Right lobe of liver (tissue), 6 donors: Measurements from ENCODE around the gene ARMC12. TPM values are rescaled to one million over a fixed set of nuclear protein-coding genes. Genes with fewer than 3 reads are reported as not detected.

ENCODE experiments used
- ATAC-seq, 4 donors: fragments of 200-7000 bp; cut with Tn5 transposase; one replicate each; pipeline ENCODE4 v1.9.1; 2020; ENCODE audit warnings: mild to moderate bottlenecking in 4 of 4, moderate library complexity in 4 of 4
- DNase-seq, 3 donors: peaks; one replicate each; pipeline ENCODE4 v3.0.0-alpha.2; 2020
- H3K27ac ChIP-seq, 3 donors: fragments of 200-600 bp; one replicate each; pipeline ENCODE4 v1.8.0; 2022
- H3K27me3 ChIP-seq, 2 donors: fragments of 200-600 bp; one replicate each; pipeline ENCODE4 v1.8.0; 2022
- H3K36me3 ChIP-seq, 4 donors: fragments of 200-600 bp; sonication (generic) in 1 of 4; one replicate each; pipeline versions ENCODE4 v1.5.1 to v1.8.0; 2017 to 2022; ENCODE audit warnings: control low read depth in 1 of 4
- H3K4me1 ChIP-seq, 4 donors: fragments of 200-600 bp; sonication (generic) in 1 of 4; one replicate each; pipeline versions ENCODE4 v1.5.1 to v1.8.0; 2017 to 2022; ENCODE audit warnings: control low read depth in 1 of 4
- H3K4me3 ChIP-seq, 3 donors: fragments of 200-600 bp; one replicate each; pipeline ENCODE4 v1.8.0; 2022
- H3K9me3 ChIP-seq, 4 donors: fragments of 200-600 bp; sonication (generic) in 1 of 4; one replicate each; pipeline versions ENCODE4 v1.5.1 to v1.8.0; 2017 to 2022; ENCODE audit warnings: control low read depth in 1 of 4
- POLR2A ChIP-seq: fragments of 450-650 bp; IDR thresholded peaks from one replicate; pipeline ENCODE4 v1.6.1; 2017; ENCODE audit warnings: antibody characterized with exemption, mild to moderate bottlenecking
- WGBS: methylation state at CpG from one replicate; pipeline ENCODE4 v1.1.6; 2018; ENCODE audit warnings: low coverage, low lambda C conversion rate; ENCODE audit not compliant: insufficient coverage; ENCODE audit errors: missing lambda C conversion rate; 5-methylcytosine and 5-hydroxymethylcytosine counted together
- intact Hi-C, 2 donors: fragments of 100-400 bp; cut with DNase I; formaldehyde crosslinking; loops; one replicate each; pipeline versions ENCODE4 v1.11.2 to v1.14.1; 2022
- total RNA-seq, 6 experiments: library from RNA; depleted of rRNA in 2 of 6; stranded (reverse); fragments of >200 nt in 2 of 6; fragmentation: NEBNext Ultra II Directional in 3 of 6; extraction: Animal tissue kit (Norgen Biotek cat#: 25700) in 3 of 6; gene quantifications; one replicate each; pipeline versions ENCODE4 v1.1.0 to v1.2.4, GENCODE V29; 2016 to 2023
- TF ChIP-seq, protein P1 (sequence below), 4 donors: fragments of 200-600 bp in 3 of 4; fragments of 450-650 bp in 1 of 4; IDR thresholded peaks; one replicate each; pipeline versions ENCODE4 v1.5.1 to v1.8.0; 2016 to 2022; ENCODE audit warnings: antibody characterized with exemption in 4 of 4, mild to moderate bottlenecking in 2 of 4
- donor health status: DM: no; HTN: yes; CAD: no.
- donor health status: DM: no; HTN: no; CAD: no.
- donor health status: DM: no; HTN: no; CAD: no.
- donor health status: DM: no; HTN: yes; CAD: no.
- donor health status: DM: no; HTN: yes; CAD: no.

Gene ARMC12
- total RNA-seq, 6 experiments from 2014 or later = 0.22 to 4.4 (median 0.92) TPM

DNA sequence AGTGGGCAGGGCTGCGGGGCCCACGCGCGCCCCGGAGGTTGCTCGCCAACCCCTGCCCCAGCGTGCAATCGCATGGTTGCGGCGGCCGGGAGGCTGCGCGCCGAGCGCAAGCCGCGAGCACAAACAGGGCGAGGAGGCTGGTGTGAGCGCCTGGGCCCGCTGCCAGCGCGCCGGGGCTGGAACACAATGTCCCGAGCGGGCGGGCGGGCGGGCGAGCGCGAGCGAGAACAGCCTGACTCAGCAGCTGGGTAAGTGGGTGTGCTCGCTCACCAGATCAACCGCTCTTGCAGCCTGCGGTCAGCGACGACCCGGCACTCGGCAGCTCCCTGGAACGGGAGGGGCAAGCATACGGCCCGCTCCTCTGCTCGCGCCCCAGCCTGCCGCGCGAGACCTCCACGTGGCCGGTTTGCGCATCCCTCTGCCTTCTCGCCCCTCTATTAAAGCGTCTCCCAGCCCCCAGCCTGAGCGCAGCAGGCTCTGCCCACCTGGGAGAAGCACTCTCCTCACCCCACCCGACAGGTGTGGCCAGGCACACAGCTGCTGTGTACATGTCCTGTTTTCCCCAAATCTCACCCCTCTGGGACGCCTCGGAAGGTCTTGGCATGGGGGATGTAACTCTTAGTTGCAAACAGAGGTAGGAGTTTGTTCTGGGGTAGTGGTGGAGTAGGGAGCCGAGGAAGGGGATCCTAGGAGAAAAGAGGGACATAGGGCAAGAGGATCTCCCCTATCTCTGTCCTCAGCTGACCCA is 8.7 kb upstream of the ARMC12 start:
- ATAC-seq = peak; percentile 39 to 57 (median 54)
- WGBS = 3% methylated on average over 12 of the region's 57 CpGs
- intact Hi-C loops = no loop called here

DNA sequence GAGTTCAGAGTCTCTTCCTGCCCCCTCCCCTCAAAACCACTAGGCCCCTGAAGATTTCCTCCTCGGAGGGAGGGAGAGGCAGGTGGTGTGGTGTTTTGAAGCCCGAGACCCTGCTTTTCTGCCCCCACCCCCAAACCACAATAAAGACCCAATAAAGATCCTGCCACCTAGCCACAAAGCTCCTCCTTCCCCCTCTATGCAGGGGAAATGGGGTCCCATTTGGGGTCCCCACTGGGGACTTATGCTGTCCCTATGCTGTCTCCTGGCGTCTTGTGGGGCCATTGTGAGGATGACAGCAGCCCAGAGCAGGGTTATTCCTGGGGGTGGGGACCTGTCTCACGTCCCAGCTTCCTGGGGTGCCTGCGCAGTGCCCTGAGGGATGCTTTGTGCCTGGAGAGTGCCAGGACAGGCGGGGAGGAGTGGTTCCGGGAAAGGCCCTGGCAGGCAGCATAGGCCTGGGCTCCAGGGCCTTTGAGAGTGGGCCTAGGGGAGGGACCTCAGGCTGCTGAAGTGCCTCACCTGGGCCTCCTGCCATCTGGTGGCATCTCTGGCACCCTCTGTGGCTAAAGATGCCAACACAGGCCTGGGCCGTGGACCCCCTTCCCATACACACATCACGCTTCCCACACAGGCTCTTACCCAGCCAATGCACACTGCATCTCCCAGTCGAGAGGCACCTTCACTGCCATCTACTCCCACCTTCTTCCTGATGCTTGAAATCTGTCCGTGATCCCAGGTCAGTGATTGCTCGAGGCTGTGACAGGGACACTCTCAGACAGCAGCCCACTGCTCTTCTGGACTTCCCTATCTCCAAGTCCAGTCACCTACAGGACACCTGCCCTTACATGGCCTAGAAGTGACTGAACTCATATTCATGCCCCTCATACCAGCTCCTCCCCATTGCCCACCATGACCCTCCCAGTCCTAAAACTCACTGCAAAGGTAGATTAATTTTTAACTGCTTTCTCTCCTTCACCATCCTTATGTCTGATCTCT is 7.9 kb upstream of the ARMC12 start:
- intact Hi-C loops = no loop called here
- DNase-seq = peak; percentile 81 to 94 (median 88)
- TF ChIP-seq, protein P1, sequence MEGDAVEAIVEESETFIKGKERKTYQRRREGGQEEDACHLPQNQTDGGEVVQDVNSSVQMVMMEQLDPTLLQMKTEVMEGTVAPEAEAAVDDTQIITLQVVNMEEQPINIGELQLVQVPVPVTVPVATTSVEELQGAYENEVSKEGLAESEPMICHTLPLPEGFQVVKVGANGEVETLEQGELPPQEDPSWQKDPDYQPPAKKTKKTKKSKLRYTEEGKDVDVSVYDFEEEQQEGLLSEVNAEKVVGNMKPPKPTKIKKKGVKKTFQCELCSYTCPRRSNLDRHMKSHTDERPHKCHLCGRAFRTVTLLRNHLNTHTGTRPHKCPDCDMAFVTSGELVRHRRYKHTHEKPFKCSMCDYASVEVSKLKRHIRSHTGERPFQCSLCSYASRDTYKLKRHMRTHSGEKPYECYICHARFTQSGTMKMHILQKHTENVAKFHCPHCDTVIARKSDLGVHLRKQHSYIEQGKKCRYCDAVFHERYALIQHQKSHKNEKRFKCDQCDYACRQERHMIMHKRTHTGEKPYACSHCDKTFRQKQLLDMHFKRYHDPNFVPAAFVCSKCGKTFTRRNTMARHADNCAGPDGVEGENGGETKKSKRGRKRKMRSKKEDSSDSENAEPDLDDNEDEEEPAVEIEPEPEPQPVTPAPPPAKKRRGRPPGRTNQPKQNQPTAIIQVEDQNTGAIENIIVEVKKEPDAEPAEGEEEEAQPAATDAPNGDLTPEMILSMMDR (IDR thresholded peaks at IDR 0.05) = peak; percentile 8 to 24 (median 16)
- peak; percentile 78 for TF ChIP-seq POLR2A
- H3K27ac ChIP-seq = peak overlapping the region; percentile 88 to 99 (median 98)
- H3K36me3 ChIP-seq = no peaks in the 10 kb centered on the region
- H3K4me3 ChIP-seq = peak overlapping the region in 2 of 3 donors; percentile 58 to 64
- WGBS = 23% methylated on average over 4 of the region's 12 CpGs
- H3K9me3 ChIP-seq = no peaks in the 10 kb centered on the region
- ATAC-seq = peak; percentile 22 to 47 (median 36)
- no peaks in the 10 kb centered on the region for H3K27me3 ChIP-seq
- peaks cover 11 to 90% (median 47%) of the 10 kb centered on the region in 4 donors for H3K4me1 ChIP-seq

More for the DNA sequence above, 8.7 kb upstream of the ARMC12 start:
- Histone ChIP-seq H3K4me1 (peaks cover 10 to 90% (median 46%) of the 10 kb centered on the region in 4 donors), H3K36me3 (no peaks in the 10 kb centered on the region), H3K27me3 (no peaks in the 10 kb centered on the region), H3K27ac (peak overlapping the region; percentile 88 to 99 (median 98)), H3K4me3 (peak overlapping the region; percentile 44 to 64 (median 58)), H3K9me3 (no peaks in the 10 kb centered on the region)
- TF ChIP-seq POLR2A = peak; percentile 88
- TF ChIP-seq, protein P1 (IDR thresholded peaks at IDR 0.05) = peak in 1 of 4 donors; percentile 6
- DNase-seq = peak; percentile 93 to 96 (median 96)

DNA sequence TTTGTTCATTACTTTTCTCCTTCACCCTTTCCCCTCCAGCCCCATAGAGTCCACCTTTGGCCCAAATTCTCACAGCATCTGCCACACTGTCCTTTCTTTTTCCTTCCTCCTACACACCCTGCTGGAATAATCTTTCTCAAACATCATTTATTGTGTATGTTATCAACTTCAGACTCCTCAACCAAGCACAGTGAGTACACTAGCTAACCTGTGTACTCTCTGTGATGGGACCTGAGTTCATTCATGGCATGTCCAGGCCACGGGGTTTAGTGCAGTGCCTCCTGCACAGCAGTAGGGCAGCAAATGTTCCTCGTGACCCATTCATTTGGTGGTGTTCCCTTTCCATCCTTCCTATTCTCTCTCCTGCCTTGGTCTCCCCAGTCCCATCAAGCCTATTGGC is 7.1 kb upstream of the ARMC12 start:
- H3K4me1 ChIP-seq = peaks cover 11 to 86% (median 43%) of the 10 kb centered on the region in 4 donors
- H3K27me3 ChIP-seq = no peaks in the 10 kb centered on the region
- no peaks in the 10 kb centered on the region for H3K36me3 ChIP-seq
- ATAC-seq (no peak), DNase-seq (peak in 2 of 3 donors; percentile 29 to 57)
- H3K9me3 ChIP-seq = no peaks in the 10 kb centered on the region
- intact Hi-C loops = loop anchor here (10.0 kb wide), 2 partner anchors 145 to 165 kb away; no protein-coding TSS in a partner anchor
- H3K27ac ChIP-seq = peak overlapping the region; percentile 88 to 99 (median 98)
- 15% methylated on average over 2 of the region's 2 CpGs for WGBS
- TF ChIP-seq, protein P1 (IDR thresholded peaks at IDR 0.05) = no peak
- no peak for TF ChIP-seq POLR2A
- H3K4me3 ChIP-seq = no peak overlapping the region

DNA sequence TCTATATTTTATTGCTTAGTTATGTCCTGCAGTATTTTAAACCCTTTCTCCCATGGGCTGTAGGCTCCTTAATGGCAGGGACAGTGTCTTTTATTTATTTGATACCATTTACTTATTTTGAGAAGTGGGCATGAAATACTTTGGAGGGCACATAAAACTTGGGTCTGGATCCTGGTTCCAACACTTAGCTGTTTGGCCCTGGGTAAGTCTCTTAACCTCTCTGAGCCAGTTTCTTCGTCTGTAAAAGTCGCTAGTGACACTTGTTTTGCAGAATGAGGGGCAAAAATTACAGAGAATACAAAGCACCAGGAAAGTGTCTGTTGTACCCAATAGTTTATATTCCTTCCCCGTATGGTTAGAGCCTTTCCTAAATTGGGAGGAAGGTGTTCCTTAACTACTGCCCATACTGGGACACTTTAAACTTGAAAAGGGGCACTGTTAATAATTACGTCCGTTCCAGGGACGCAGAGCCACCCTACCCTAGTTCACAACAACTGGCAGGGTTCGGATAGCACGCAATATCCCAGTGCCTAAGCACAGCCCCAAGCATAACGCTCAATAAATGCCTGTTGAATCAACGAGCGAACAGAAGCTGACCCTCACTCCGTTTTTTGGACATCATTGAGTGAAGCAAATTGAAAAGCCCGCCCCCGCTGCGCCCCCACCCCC is 6.0 kb upstream of the ARMC12 start:
- ATAC-seq (no peak), DNase-seq (no peak)
- peak overlapping the region; percentile 82 to 86 (median 85) for H3K4me3 ChIP-seq
- H3K27ac ChIP-seq = peak overlapping the region; percentile 98 to 99 (median 99)
- intact Hi-C loops = loop anchor here (10.0 kb wide), 2 partner anchors 146 to 166 kb away; no protein-coding TSS in a partner anchor
- no peaks in the 10 kb centered on the region for H3K9me3 ChIP-seq
- no peaks in the 10 kb centered on the region for H3K36me3 ChIP-seq
- WGBS = 10% methylated on average over 6 of the region's 15 CpGs
- peaks cover 11 to 74% (median 38%) of the 10 kb centered on the region in 4 donors for H3K4me1 ChIP-seq
- TF ChIP-seq POLR2A = no peak
- TF ChIP-seq, protein P1 (IDR thresholded peaks at IDR 0.05) = no peak
- no peaks in the 10 kb centered on the region for H3K27me3 ChIP-seq
